H9 (cell line): ENCODE results near the gene TAOK2. TPM values are rescaled to one million over a fixed set of nuclear protein-coding genes. Genes with fewer than 3 reads are reported as not detected.
A peak's percentile ranks its signal among the peaks of the same experiment; 100 is the strongest.

ENCODE experiments used
- DNase-seq: peaks from one replicate; pipeline ENCODE4 v3.0.0-alpha.2; 2017
- H2AFZ ChIP-seq: one replicate; pipeline ENCODE4 v1.6.1; 2013; ENCODE audit warnings: mild to moderate bottlenecking, low read length, control low read depth, moderate library complexity
- H2AK5ac ChIP-seq: 2 replicates; pipeline ENCODE4 v1.6.1; 2013; ENCODE audit warnings: low read length, control low read depth, mixed read lengths; ENCODE audit not compliant: insufficient read length
- H2BK120ac ChIP-seq: one replicate; pipeline ENCODE4 v1.6.1; 2013; ENCODE audit warnings: low read depth, mild to moderate bottlenecking, low read length, control low read depth, inconsistent platforms; ENCODE audit not compliant: poor library complexity, severe bottlenecking
- H2BK12ac ChIP-seq: 2 replicates; pipeline ENCODE4 v1.6.1; 2013; ENCODE audit warnings: low read length, control low read depth, mixed read lengths, low read depth; ENCODE audit not compliant: insufficient read length
- H2BK15ac ChIP-seq: 2 replicates; pipeline ENCODE4 v1.6.1; 2013; ENCODE audit warnings: low read depth, low read length, control low read depth
- H2BK20ac ChIP-seq: one replicate; pipeline ENCODE4 v1.6.1; 2013; ENCODE audit warnings: low read depth, mild to moderate bottlenecking, low read length, control low read depth, inconsistent platforms; ENCODE audit not compliant: poor library complexity, severe bottlenecking
- H2BK5ac ChIP-seq: 2 replicates; pipeline ENCODE4 v1.6.1; 2013; ENCODE audit warnings: low read length, control low read depth, mixed read lengths; ENCODE audit not compliant: insufficient read length
- H3K14ac ChIP-seq: 2 replicates; pipeline ENCODE4 v1.6.1; 2013; ENCODE audit warnings: low read length, control low read depth; ENCODE audit not compliant: insufficient read depth
- H3K18ac ChIP-seq: 2 replicates; pipeline ENCODE4 v1.6.1; 2013; ENCODE audit warnings: low read depth, mild to moderate bottlenecking, mixed read lengths, low read length, control low read depth; ENCODE audit not compliant: insufficient read length
- H3K23ac ChIP-seq: 2 replicates; pipeline ENCODE4 v1.6.1; 2013; ENCODE audit warnings: low read length, control low read depth, mixed read lengths, low read depth; ENCODE audit not compliant: insufficient read length
- H3K23me2 ChIP-seq: 2 replicates; pipeline ENCODE4 v1.6.1; 2013; ENCODE audit warnings: low read depth, mild to moderate bottlenecking, mixed read lengths, low read length, control low read depth; ENCODE audit not compliant: insufficient read length, poor library complexity, severe bottlenecking
- H3K27ac ChIP-seq: 2 replicates; pipeline ENCODE4 v1.5.1; 2013; ENCODE audit warnings: low read length, control low read depth, mixed read lengths, low read depth; ENCODE audit not compliant: insufficient read length
- H3K27me3 ChIP-seq: 2 replicates; pipeline ENCODE4 v1.6.1; 2013; ENCODE audit warnings: low read length, control low read depth, inconsistent platforms; ENCODE audit not compliant: insufficient read depth
- H3K4ac ChIP-seq: 2 replicates; pipeline ENCODE4 v1.6.1; 2013; ENCODE audit warnings: low read depth, mild to moderate bottlenecking, control low read depth, inconsistent platforms, low read length, moderate library complexity
- H3K4me1 ChIP-seq: 2 replicates; pipeline ENCODE4 v1.6.1; 2013; ENCODE audit warnings: low read length, control low read depth, inconsistent platforms; ENCODE audit not compliant: insufficient read depth
- H3K4me2 ChIP-seq: 2 replicates; pipeline ENCODE4 v1.6.1; 2013; ENCODE audit warnings: low read length, control low read depth, mixed read lengths; ENCODE audit not compliant: insufficient read length, insufficient read depth
- H3K56ac ChIP-seq: 2 replicates; pipeline ENCODE4 v1.6.1; 2013; ENCODE audit warnings: low read depth, mild to moderate bottlenecking, mixed read lengths, low read length, control low read depth; ENCODE audit not compliant: insufficient read length
- H3K79me1 ChIP-seq: 2 replicates; pipeline ENCODE4 v1.6.1; 2013; ENCODE audit warnings: low read depth, mild to moderate bottlenecking, moderate library complexity, low read length, control low read depth, inconsistent platforms; ENCODE audit not compliant: insufficient read depth, poor library complexity, severe bottlenecking
- H3K79me2 ChIP-seq: 2 replicates; pipeline ENCODE4 v1.6.1; 2013; ENCODE audit warnings: low read length, control low read depth, inconsistent platforms; ENCODE audit not compliant: insufficient read depth
- H3K9ac ChIP-seq: 2 replicates; pipeline ENCODE4 v1.6.1; 2013; ENCODE audit warnings: low read length, control low read depth, mixed read lengths; ENCODE audit not compliant: insufficient read length; ENCODE audit errors: extremely low read depth
- H3K9me3 ChIP-seq: one replicate; pipeline ENCODE4 v1.6.1; 2013; ENCODE audit warnings: low read depth, low read length, inconsistent platforms; ENCODE audit not compliant: control insufficient read depth
- H3T11ph ChIP-seq: one replicate; pipeline ENCODE4 v1.6.1; 2013; ENCODE audit warnings: mild to moderate bottlenecking, low read length, control low read depth, inconsistent platforms
- H4K20me1 ChIP-seq: one replicate; pipeline ENCODE4 v1.6.1; 2013; ENCODE audit not compliant: control insufficient read depth, insufficient read length, insufficient read depth
- H4K5ac ChIP-seq: 2 replicates; pipeline ENCODE4 v1.6.1; 2013; ENCODE audit warnings: low read depth, mild to moderate bottlenecking, mixed read lengths, low read length, control low read depth; ENCODE audit not compliant: insufficient read length
- H4K8ac ChIP-seq: replicated peaks from 2 replicates; pipeline ENCODE4 v1.6.1; 2013; ENCODE audit warnings: low read length, control low read depth, mixed read lengths, low read depth; ENCODE audit not compliant: insufficient read length
- H4K91ac ChIP-seq: 2 replicates; pipeline ENCODE4 v1.6.1; 2013; ENCODE audit warnings: low read depth, mild to moderate bottlenecking, moderate library complexity, mixed read lengths, low read length, control low read depth; ENCODE audit not compliant: insufficient read length
- H3K27ac Mint-ChIP-seq, 3 experiments: 2 replicates in 2 of 3; 3 replicates in 1 of 3; pipeline ENCODE4 v1.8.0; 2020 to 2021; ENCODE audit warnings: mixed read lengths in 3 of 3, mild to moderate bottlenecking in 1 of 3, moderate library complexity in 1 of 3
- H3K27me3 Mint-ChIP-seq: 2 replicates; pipeline ENCODE4 v1.8.0; 2021; ENCODE audit warnings: low read depth, mild to moderate bottlenecking, moderate library complexity, mixed read lengths
- H3K36me3 Mint-ChIP-seq, 3 experiments: 2 replicates in 2 of 3; 3 replicates in 1 of 3; pipeline ENCODE4 v1.8.0; 2020 to 2021; ENCODE audit warnings: low read depth in 3 of 3, mixed read lengths in 3 of 3; ENCODE audit not compliant: insufficient read depth in 1 of 3
- H3K4me1 Mint-ChIP-seq, 2 experiments: 2 replicates each; pipeline ENCODE4 v1.8.0; 2020; ENCODE audit warnings: mixed read lengths in 2 of 2
- H3K4me3 Mint-ChIP-seq, 2 experiments: 2 replicates in 1 of 2; 3 replicates in 1 of 2; pipeline ENCODE4 v1.8.0; 2020 to 2021; ENCODE audit warnings: mild to moderate bottlenecking in 2 of 2, mixed read lengths in 2 of 2, moderate library complexity in 1 of 2
- H3K9me3 Mint-ChIP-seq, 2 experiments: 2 replicates in 1 of 2; 3 replicates in 1 of 2; pipeline ENCODE4 v1.8.0; 2020; ENCODE audit warnings: mild to moderate bottlenecking in 2 of 2, mixed read lengths in 2 of 2, moderate library complexity in 1 of 2
- CTCF ChIP-seq: fragments of 200-600 bp; sonication (generic); conservative IDR thresholded peaks from 3 replicates; pipeline ENCODE4 v1.8.0; 2021; ENCODE audit warnings: antibody characterized with exemption, mild to moderate bottlenecking
- WGBS: extraction: QIAGEN DNeasy Blood & Tissue Kit; methylation state at CpG from one replicate; pipeline ENCODE4 v1.1.7; 2013; ENCODE audit warnings: missing lambda C conversion rate, low lambda C conversion rate, mixed read lengths; ENCODE audit not compliant: insufficient read length; ENCODE audit errors: extremely low coverage; 5-methylcytosine and 5-hydroxymethylcytosine counted together
- total RNA-seq: library from RNA; stranded (reverse); gene quantifications from 2 replicates; pipeline ENCODE4 v1.2.1, GENCODE V29; 2021

The TAOK2 gene
- total RNA-seq, 1 experiment from 2014 or later, result 43.9 TPM

DNA sequence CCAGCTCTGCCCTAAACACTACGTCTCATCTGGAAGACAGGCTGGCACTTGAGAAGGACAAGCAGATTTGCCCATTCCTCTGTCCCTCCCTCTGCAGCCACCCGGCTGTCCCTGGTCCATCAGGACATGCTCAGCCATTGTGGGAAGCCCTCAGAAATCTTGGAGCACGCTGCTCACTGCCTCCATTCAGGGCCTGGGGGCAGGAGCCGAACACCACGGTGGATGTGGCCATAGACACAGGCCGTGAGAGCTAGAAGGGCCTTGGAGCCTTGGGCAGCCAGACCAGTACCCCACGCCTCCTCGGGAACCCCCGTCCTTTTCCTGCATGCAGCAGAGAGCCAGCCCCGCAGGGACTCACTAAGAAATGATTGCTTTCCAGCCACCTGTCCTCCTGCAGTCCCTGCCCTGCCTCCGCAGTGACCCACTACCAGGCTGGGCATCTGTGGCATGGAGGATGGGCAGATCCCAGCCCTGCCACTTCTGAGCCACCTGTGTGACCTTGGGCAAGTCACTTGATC is 33.8 kb downstream of the TAOK2 start:
- H2BK20ac ChIP-seq, result no peak overlapping the region
- no peak overlapping the region for H2BK12ac ChIP-seq
- no peaks in the 10 kb centered on the region for H3K27me3 ChIP-seq
- H2BK120ac ChIP-seq, result no peak overlapping the region
- no peak overlapping the region for H3K18ac ChIP-seq
- no peak for DNase-seq
- peaks cover 9 to 22% of the 10 kb centered on the region in 2 experiments for H3K4me1 Mint-ChIP-seq
- no peak overlapping the region for H3K14ac ChIP-seq
- H4K91ac ChIP-seq, result no peak overlapping the region
- no peak overlapping the region for H3K56ac ChIP-seq
- no peak overlapping the region for H4K5ac ChIP-seq
- no peak overlapping the region for H4K8ac ChIP-seq
- peak overlapping the region; percentile 37 to 64 (median 62); a peak in 3 of 7 replicates for H3K27ac Mint-ChIP-seq
- H3K9me3 Mint-ChIP-seq, result no peaks in the 10 kb centered on the region
- no CpG with 5 or more reads among the region's 11 CpGs for WGBS
- no peak for TF ChIP-seq CTCF
- no peak overlapping the region; a peak in 2 of 5 replicates for H3K4me3 Mint-ChIP-seq
- no peaks in the 10 kb centered on the region for H4K20me1 ChIP-seq
- no peaks in the 10 kb centered on the region for H3K9me3 ChIP-seq
- no peaks in the 10 kb centered on the region for H3K79me1 ChIP-seq
- no peaks in the 10 kb centered on the region; the same call in 1 of the 2 replicates for H3K4me1 ChIP-seq
- H3K9ac ChIP-seq, result no peak overlapping the region
- H3K23me2 ChIP-seq, result peaks cover 16% of the 10 kb centered on the region
- H3K79me2 ChIP-seq, result no peaks in the 10 kb centered on the region
- H2BK5ac ChIP-seq, result no peak overlapping the region
- no peak overlapping the region for H3K23ac ChIP-seq
- no peak overlapping the region for H2AK5ac ChIP-seq
- H3K27ac ChIP-seq, result no peak overlapping the region
- no peak overlapping the region for H3K4me2 ChIP-seq
- no peak overlapping the region for H3K4ac ChIP-seq
- no peak overlapping the region for H2AFZ ChIP-seq
- H3K27me3 Mint-ChIP-seq, result peaks cover 33% of the 10 kb centered on the region
- H2BK15ac ChIP-seq, result no peak overlapping the region
- H3T11ph ChIP-seq, result no peak overlapping the region
- H3K36me3 Mint-ChIP-seq, result peaks cover 8 to 22% (median 16%) of the 10 kb centered on the region in 3 experiments
